GM18517 (cell line): ENCODE data around the gene NEUROG2.

Experiments used
- ATAC-seq: cut with Tn5 transposase; IDR thresholded peaks from one replicate; pipeline ENCODE4 v1.9.1; 2021; ENCODE audit warnings: mild to moderate bottlenecking, moderate library complexity; ENCODE audit not compliant: unreplicated experiment

The NEUROG2 gene

DNA sequence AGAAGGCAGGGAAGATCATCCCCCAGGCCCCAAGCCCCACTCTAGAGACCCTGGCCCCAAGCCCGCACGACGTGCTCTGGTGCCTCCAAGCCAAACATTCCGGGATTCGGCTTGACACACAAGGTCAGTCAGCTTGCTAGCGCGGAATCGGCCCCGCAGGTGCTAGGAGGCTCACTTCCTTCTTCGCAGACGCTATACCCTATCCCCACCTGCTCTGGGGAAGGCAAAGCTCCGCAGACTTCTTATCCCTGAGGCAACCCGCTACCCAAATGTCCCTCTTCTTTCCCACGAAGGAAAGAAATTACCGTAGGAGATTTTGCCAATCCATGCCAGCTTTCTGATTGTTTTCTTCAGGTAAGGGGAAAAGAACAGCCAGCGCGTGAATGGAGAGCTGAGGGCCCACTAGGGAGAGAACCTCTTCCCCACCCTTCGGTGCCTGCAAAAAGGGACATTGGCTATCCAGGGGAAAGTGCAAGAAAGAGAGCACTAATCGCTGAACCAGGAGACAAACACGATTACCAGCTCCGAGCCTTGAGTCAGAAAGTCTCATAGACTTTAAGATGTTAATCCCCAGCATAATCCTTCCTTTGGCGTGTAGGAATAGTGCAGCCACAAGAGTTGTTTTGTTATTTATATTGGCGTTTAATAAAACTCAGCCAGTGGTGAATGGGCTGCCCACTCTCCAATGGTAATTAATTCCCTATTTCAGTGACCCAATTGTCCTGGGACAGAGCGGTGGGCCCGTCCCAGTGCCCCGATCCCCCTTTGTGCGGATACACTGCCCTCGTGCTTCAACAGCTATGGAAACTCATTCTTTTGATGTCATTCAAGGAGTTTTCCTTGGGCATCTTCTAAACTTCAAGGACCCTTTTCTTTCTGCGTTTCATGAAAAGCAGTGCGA, 5.4 kb upstream of the NEUROG2 start:
- ATAC-seq, result no peak

DNA sequence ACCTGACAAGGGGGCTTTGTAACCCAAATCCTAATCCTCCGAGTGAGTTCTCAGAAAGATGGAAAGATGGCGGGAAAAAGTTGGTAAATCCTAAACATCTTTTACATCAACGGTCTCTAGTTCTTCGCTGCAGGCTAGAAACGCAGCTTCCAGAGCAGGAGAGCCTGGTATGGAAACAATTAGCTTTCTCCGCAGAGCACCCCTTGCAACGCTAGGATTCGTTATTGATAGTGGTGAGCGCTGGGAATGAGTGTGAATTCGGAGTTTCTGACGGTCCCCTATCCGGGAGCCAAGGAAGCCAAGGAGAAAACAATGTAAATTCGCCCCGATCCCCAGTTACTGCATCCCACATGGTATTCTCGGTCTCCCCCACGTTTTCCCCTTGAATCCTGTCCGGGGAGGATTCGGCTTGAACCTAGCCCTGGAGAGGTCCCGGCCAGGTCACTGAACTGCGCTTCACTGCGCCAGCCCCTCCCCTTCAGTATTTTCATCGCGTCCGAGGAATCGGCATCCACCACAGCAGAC, 4.7 kb upstream of the NEUROG2 start:
- ATAC-seq, result no peak

DNA sequence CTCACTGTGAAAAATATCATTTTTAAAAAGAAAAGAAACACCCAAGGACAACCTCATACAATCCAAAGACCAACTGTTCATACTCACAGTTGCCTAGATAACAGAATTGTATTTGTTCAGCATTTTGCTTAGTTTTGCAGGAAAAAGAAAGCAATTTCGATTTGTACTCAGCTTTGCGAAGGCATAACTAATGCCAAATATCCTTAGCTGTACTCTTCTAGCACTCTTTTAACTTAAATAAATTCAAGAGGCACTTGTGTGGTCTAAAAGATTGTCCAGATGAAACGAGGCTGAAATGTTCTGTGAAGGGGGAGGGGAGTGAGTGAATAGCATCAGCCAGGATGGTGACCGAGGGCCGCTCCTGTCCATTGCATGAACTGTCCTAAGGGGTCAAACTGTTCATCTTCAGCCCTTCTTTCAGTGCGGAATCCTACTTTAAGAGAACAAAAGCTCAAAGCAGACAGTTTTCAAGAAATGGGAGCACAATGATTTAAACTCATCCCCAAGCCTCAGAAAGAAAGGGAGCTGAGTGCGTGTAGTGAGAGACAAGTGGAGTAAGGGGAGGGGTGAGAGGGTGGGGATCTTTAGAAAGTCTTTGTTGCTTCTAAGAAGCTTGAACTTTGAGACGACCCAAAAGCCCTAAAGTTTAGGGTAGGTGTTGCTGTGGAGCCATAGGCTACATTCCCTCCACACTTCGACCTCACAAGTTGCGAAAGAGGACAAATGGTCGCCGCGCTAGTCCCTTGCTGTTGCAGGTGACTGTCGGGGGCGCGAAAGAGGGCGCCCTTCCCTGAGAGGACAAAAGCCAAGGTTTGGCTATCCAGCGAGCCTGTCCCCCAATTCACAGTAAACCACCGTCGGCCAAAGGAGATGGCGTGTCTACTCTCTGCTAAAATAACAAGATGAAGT, 4.0 kb upstream of the NEUROG2 start:
- ATAC-seq, result no peak

DNA sequence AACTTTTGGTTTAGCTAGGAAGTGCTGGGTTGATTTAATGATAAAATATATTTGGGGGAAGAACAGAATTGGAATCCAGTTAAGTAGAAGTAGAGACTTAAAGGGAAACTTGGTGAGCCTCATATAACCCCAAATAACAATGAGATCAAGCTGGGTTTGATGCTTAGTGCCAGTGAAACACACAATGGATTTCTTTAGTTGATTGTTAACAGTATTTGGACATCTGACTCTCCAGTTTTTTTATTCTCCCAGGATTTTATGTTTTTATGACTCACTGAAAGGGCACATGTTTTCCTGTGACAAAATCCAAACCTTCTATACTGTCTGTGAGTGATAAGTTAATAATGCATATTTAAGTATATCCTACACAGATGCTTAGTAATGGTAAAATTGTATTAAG, 2.7 kb upstream of the NEUROG2 start:
- no peak for ATAC-seq

DNA sequence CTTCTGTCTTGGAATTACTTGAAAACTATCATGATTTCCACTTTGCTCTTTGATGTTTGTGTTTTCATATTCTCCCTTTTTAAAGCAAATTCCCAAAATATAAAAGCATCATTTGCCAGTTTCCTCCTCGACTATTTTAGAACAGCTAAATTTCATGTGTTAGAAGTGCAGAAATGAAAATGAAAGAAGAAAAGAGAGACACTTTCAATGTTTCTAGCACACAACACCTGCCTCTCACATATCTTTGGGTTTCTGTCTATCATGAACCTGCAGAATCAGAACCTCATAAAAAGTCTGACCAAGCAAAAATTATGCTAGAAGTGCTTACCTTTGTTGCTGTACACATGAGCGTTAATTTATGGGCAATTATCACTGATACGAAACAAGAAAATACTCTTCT, 1.9 kb upstream of the NEUROG2 start:
- peak; percentile 13 for ATAC-seq

DNA sequence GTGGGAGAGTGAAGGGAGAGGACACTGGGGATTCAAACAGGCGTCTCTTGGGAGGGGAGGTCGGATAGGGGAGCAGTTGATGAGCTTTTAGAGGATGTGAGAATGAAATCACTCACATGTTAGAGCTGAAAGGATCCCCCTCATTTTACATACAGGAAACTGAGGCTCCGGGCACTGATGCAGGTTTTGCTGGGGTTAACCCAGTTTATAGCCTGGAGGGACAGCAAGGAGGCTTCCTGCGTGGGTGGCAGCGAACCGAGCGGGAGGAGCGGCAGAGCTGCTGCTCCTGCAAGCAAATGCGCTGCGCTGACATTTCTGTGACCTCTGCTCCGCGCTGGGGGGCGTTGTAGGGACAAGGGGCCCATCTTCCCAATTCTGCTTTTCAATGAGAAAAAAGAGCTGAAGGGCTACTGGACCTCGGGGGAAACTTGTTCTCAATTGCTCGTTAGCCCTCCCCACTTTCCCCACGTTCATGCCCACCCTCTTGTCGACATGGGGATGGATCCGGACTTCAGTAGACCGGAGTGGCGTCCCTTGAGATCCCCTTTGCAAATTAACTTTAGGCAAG, 1.2 kb upstream of the NEUROG2 start:
- ATAC-seq, result peak; percentile 13

DNA sequence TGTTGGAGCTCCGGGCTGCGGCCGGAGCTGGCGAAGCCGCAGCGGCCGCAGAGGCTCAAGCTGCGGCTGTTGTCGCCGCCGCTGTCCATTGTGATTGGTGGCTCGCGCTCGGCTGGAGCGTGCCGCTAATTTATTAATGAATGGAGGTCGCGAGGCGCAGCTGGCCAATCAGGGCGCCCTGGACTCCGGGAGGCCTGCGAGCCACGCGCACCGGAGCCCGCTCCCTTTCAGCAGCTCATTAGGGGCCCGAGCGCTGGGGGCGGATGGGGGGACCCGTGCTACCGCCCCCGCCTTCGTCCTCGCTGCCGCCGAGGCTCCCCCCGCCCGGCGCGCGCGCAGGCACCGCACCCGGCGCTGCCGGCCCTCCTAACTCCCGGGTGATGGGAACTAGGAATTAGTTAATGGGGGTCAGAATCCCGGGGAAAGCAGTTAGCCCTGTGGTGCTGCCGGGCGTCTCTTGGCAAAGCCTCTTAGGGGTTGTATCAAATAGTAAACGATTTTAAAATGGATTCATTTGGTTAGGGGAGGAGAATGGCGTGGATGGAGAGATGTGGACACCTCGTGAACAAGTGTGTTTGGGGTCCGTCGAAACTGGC, 589 bp upstream of the NEUROG2 start:
- peak; percentile 24 for ATAC-seq

DNA sequence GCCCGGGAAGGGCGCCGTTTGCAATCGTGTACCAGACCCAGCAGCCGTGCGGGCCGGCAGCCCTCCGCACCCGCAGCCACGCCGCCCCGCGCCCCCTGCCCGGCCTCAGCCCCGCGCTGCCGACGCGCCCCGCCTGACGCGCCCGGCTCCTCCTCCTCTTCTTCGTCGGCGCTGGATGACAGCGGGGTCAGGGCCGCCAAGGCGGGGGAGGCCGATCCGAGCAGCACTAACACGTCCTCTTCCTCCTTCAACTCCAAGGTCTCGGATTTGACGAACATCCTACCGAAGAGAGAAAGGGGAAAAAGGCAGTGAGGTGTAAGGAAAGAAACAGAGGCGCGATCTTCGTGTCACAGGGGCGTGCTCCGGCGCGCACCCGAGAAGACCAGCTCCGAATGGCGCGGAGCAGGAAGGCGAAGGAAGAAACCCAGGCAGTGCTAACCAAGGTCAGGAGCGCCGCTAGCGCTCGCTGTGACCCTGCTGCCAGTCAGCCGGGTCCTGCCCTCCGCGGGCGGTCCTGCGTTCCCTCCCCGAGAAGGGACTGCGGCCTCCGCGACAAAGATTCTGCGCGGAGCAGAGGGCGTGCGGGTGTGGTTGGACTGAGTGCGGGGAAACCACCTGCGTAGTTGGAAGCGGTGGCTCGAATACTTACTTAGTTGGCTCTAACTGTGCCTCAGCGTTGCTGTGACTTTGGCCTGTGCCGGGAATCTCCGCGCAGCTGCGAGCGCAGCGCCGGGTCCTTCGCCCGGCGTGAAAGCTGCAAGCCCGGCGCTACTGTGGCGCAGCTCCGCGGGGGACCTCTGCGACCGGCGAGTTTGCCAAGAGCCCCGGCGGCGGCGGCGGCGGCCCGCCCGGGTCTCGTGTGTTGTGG, 548 bp downstream of the NEUROG2 start:
- peak; percentile 31 for ATAC-seq

DNA sequence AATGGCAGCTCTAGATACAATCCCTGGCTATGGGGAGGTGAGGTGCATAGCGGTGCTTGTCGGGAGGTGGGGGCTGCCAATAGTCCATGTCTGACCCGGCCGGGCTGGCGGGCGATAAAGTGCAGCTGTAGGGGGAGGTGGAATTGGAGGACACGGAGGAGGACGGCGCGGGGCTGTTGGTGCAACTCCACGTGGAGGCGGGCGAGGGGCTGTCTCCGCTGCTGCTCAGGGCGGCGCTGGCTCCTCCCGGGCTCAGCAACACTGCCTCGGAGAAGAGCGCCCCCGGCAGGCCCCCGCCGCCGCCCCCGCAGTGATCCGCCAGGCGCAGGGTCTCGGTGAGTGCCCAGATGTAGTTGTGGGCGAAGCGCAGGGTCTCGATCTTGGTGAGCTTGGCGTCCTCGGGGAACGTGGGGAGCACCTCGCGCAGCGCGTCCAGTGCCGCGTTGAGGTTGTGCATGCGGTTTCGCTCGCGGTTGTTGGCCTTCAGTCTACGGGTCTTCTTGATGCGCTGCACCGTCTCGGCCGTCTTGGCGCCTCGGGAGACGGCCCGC, 1.3 kb downstream of the NEUROG2 start:
- peak; percentile 11 for ATAC-seq

DNA sequence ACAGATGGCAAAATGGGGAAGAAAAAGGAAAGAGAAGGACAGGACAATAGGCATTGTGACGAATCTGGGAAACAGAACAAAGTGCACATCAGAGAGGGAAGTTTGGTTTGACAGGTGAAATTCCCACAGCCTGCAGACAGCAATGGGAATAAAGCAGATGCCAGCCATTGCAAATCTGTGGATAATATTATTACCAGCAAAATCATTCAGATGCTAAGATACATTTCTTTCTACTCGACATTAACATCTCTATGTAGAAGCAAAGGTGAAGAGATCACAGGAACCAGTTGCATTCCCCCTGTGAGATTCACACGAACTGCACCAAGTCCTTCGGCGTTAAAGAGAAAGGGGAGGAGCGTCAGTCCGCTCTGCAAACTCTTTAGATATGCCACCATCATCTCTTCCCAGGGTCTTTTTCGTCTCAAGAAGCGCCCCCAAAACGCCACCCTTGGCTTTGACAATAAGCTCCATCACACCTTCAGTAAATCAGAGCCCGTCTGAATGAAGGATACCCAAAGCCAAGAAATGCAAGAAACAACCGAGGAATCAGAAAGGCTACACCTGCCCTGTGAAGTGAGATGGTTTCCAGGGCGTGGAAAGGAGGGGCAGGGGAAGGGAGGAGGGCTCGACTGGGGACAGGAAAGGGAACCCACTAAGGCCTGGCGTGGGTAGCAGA, 1.9 kb downstream of the NEUROG2 start:
- peak; percentile 23 for ATAC-seq

DNA sequence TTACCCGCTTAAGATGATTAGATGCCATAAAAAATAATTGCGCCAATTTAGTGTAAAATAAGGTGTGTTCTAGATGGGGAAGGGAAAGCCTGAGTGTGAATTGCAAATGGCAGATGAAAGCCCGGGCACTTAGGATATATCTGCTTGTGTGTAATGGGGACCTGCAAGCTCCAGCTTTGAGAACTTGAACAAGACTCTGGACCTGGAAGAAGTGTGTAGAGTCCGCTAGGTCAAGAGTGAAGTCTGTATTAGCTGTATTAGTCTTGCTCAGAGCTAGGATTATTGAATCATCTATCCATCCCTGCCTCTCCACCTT, 4.2 kb downstream of the NEUROG2 start:
- ATAC-seq, result no peak

DNA sequence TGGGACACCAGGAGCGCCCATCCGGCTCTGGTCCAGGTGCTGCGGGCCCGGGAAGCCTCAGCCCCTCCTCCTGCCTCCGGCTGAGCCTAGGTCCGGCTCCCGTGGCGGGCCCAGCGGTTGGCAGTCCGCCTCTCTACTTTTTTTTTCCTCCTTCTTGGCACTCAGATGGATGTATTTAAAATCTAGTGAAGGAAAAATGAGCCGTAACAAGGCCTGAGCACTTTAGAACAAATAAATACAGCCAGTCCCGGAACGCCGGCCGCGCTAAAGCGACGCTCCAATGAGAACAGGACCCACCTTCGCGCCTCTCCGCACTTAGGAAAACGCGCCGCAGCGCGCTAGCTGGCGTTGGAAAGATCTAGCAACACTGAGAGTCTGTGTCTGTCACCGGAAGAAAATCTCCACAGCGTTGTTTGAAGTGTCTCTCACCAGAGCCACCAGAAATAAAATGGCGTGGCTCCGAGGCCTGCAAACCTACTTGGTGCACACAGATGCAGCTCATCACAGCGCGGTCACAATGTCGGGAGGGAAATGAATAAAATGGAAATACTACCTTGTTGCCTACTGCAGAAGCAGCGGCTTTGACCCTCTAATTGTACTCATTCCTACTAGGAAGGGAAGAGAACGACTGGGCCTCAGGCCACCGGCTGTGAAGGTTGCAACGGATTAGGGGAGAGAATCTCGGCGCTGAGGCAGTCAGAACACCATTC, 4.7 kb downstream of the NEUROG2 start:
- ATAC-seq, result no peak

DNA sequence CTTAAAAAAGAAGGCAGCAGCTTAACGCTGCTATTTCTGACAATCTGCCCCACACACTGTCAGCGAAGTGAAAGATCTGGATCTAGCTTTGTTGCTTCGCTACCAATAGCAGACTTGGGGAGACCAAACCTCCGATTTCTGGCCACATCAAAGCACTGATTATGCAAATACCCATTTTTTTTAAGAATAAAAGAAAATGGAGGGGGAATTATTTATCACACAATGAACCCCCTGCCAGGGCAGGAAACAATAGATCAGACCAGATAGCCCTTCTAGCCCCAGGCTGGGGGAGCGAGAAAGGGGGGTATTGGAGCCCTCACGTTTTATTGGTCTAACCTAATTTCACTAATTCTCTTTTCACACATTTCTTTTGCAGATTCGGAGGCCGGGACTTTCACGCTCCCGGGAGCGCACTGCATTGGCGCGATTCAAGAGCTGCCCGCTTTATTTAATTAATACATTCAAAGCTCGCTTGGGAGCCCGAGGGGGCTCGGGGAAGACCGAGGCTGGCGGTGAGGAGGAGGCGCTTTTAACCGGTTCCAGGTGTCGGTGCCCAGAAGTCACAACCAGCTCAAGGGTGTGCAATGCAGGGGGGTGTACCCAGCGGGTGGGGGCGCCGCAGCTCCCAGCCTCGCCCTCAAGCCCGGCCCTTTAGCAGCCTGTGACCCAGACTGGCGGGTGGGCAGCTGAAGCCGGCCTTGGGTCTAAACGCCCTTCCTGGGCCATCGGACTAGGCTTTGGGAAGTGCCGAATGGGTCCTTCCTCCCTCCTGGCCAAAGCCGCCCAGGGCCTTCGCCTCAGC, 5.5 kb downstream of the NEUROG2 start:
- ATAC-seq, result no peak

DNA sequence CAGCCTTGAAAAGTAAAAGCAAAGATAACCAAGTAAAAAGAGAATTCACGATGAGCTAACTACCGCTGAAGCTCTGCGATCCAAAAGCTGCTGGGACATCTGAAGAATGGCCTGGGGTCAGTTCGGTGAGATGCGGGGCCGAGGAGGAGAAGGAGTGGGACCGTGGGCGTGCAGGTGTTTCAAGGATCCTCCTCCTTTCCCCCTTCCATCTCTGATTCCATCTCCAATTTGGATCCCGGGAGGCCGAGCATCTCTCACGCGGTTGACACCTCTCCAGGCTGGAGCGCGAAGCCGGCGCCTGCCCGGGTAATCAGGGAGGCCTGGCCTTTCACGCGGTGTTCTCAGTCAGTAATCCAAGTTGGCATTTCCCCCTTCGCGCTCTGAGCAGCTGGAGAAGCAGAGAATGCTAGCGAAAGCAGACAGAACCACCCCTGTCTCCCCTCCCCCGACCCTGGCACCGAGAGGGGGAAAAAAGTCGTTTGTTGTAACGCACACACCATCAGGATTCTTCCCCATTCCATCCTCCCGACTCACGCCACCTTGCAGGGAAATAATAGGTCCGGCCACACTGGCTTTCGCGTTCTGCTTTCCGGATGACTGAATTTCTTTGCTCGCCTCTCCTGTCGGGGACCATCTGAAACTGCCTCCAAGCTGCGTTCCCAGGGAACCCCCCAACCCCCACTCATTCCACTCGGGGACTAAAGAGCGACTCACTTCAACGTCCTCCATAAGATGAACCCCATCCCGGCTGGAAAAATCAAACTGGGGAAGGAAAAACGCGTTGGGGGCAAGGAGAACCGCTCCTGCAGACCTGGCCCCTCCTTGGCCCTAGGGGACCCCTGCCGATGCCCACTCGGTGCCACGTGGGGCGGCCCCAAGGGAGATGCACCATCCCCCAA, 6.5 kb downstream of the NEUROG2 start:
- ATAC-seq, result no peak

DNA sequence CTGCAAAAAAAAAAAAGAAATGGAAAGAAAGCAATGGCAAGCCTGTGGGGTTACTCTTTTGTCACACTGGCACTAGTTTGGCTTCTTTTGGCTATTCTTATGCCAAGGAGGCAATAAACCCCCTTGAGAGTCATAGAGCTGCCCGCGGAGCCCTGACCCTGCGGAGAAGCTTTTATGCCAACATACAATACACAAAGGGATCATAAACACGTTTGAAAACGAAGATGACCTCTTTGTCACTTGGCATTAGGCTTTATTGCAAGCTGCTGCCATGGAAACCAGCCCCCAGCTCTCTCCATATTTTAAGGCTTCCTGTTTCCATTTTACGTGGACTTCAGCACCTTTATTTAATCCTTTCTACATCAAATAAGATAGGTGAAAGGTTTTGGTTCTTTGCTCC, 7.6 kb downstream of the NEUROG2 start:
- ATAC-seq, result no peak

DNA sequence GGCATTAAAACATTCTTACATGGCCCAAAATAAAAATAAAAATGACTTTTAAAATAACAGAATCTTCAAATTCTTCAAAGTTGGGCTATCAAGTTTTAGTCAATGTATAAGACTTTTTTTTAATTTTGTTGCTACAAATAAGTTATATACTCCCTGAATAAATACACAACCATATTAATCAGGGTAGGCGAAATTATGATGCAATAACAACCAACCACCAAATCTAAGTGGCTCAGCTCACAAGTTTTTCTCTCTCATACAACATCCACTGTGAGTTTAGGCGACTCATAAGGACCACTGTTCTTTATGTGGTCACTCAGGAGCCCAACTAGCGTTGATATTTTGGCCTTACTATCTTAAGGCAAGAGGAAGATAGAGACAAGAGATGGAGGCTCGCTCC, 11.2 kb downstream of the NEUROG2 start:
- no peak for ATAC-seq

DNA sequence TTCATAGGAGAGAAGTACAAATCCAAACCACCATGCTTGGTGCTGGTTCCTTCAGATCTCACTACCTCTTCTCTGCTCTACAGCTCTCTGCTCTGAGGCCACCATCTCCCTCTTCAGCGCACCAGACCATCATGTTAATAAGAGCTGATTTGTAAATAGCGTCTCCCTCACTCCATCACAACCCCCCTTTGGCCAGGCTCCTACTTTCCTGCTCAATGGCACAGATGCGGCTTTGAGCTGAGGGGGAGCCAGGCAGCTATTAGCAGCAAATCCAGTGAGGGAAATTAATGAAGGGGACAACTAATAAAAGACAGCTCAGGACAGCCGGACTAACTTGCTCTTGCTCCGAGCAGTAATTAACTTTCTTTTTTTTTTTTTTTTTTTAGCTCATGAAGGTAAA, 13.1 kb downstream of the NEUROG2 start:
- ATAC-seq, result no peak
